ENCODE measurements around the gene UNCX.
"Not testable (repeated sequence)": the region's sequence is repeated elsewhere in the genome, so short reads cannot be mapped to it uniquely, and the experiment has no call there.

UNCX gene

GRCh38 chr7:1257863-1258262 is 25.2 kb downstream of the UNCX start:
- no peak for DNase-seq (ENCODE audit: low read depth in 2 of 2)

- DNase-seq (ENCODE audit: low read depth in 2 of 2): no peak
Measured at GRCh38 chr7:1259621-1260243, 27.1 kb downstream of the UNCX start.

GRCh38 chr7:1260244-1260635 is 27.6 kb downstream of the UNCX start:
- no peak for DNase-seq (ENCODE audit: low read depth in 2 of 2)

GRCh38 chr7:1261036-1261435 is 28.4 kb downstream of the UNCX start:
- DNase-seq (ENCODE audit: low read depth in 2 of 2): not testable (repeated sequence)

- DNase-seq (ENCODE audit: low read depth in 2 of 2): no peak
Measured at GRCh38 chr7:1262441-1262840, 29.8 kb downstream of the UNCX start.

- DNase-seq (ENCODE audit: low read depth in 2 of 2): no peak
Measured at GRCh38 chr7:1263391-1263951, 30.8 kb downstream of the UNCX start.

GRCh38 chr7:1264345-1265280 is 31.9 kb downstream of the UNCX start:
- no peak for DNase-seq (ENCODE audit: low read depth in 2 of 2)

- no peak for DNase-seq (ENCODE audit: low read depth in 2 of 2)
Measured at GRCh38 chr7:1267016-1267900, 34.6 kb downstream of the UNCX start.

- DNase-seq (ENCODE audit: low read depth in 2 of 2): no peak
Measured at GRCh38 chr7:1268076-1268815, 35.6 kb downstream of the UNCX start.

GRCh38 chr7:1268866-1269265 is 36.2 kb downstream of the UNCX start:
- no peak for DNase-seq (ENCODE audit: low read depth in 2 of 2)

GRCh38 chr7:1269336-1269890 is 36.7 kb downstream of the UNCX start:
- no peak for DNase-seq (ENCODE audit: low read depth in 2 of 2)

- DNase-seq (ENCODE audit: low read depth in 2 of 2): no peak
Measured at GRCh38 chr7:1270181-1270580, 37.5 kb downstream of the UNCX start.

GRCh38 chr7:1271046-1271445 is 38.4 kb downstream of the UNCX start:
- no peak for DNase-seq (ENCODE audit: low read depth in 2 of 2)

GRCh38 chr7:1271656-1272055 is 39.0 kb downstream of the UNCX start:
- DNase-seq (ENCODE audit: low read depth in 2 of 2): no peak

- DNase-seq (ENCODE audit: low read depth in 2 of 2): not testable (repeated sequence)
Measured at GRCh38 chr7:1272136-1272535, 39.5 kb downstream of the UNCX start.

GRCh38 chr7:1274121-1274875 is 41.6 kb downstream of the UNCX start:
- DNase-seq (ENCODE audit: low read depth in 2 of 2): no peak

- no peak for DNase-seq (ENCODE audit: low read depth in 2 of 2)
Measured at GRCh38 chr7:1274876-1275375, 42.3 kb downstream of the UNCX start.

GRCh38 chr7:1275451-1276381 is 43.0 kb downstream of the UNCX start:
- DNase-seq (ENCODE audit: low read depth in 2 of 2): no peak
